OCI-LY3 (cell line): ENCODE results near the gene OARD1.

Experiments
- H2AFZ ChIP-seq: fragments of 200-600, 300-600 bp; shearing (Covaris generic); 2 replicates; pipeline ENCODE4 v1.6.0; 2014; ENCODE audit warnings: antibody characterized with exemption, low read depth, low read length
- H3K27ac ChIP-seq: fragments of 200-600, 300-600 bp; sonication (generic); 2 replicates; pipeline ENCODE4 v1.5.1; 2014; ENCODE audit warnings: mild to moderate bottlenecking, low read length, moderate library complexity, mixed read lengths
- H3K27me3 ChIP-seq: fragments of 200-600, 300-600 bp; sonication (generic); 2 replicates; pipeline ENCODE4 v1.6.1; 2014; ENCODE audit warnings: low read depth, low read length, mixed read lengths
- H3K36me3 ChIP-seq: fragments of 200-600, 300-600 bp; sonication (generic); replicated peaks from 2 replicates; pipeline ENCODE3; 2014; ENCODE audit warnings: low read depth, low read length, mixed read lengths
- H3K4me1 ChIP-seq: fragments of 300-600, 200-600 bp; sonication (generic); 2 replicates; pipeline ENCODE4 v1.6.1; 2014; ENCODE audit warnings: low read length, mixed read lengths
- H3K4me2 ChIP-seq: fragments of 200-600, 300-600 bp; sonication (generic); 2 replicates; pipeline ENCODE4 v1.6.1; 2014; ENCODE audit warnings: low read length, mixed read lengths
- H3K4me3 ChIP-seq: fragments of 300-600, 200-600 bp; sonication (generic); 2 replicates; pipeline ENCODE4 v1.5.1; 2014; ENCODE audit warnings: antibody characterized with exemption, mild to moderate bottlenecking, low read length, moderate library complexity
- H3K79me2 ChIP-seq: fragments of 300-600, 200-600 bp; shearing (Covaris generic); 2 replicates; pipeline ENCODE4 v1.6.1; 2014; ENCODE audit warnings: mild to moderate bottlenecking, low read length, mixed read lengths
- H3K9ac ChIP-seq: fragments of 300-600, 200-600 bp; shearing (Covaris generic); 2 replicates; pipeline ENCODE4 v1.6.0; 2014; ENCODE audit warnings: mild to moderate bottlenecking, low read length, moderate library complexity
- H3K9me3 ChIP-seq: fragments of 200-600, 300-600 bp; shearing (Covaris generic); 2 replicates; pipeline ENCODE4 v1.6.1; 2014; ENCODE audit warnings: low read length, mixed read lengths; ENCODE audit not compliant: insufficient read depth
- H4K20me1 ChIP-seq: fragments of 200-600, 300-600 bp; sonication (generic); 2 replicates; pipeline ENCODE4 v1.6.1; 2016; ENCODE audit warnings: low read length, mixed read lengths; ENCODE audit not compliant: insufficient read depth
- EZH2phosphoT487 ChIP-seq: fragments of 200-600 bp; shearing (Covaris generic); IDR thresholded peaks from 2 replicates; pipeline ENCODE4 v1.6.1; 2018; ENCODE audit warnings: antibody characterized with exemption, mixed run types, low read depth
- TF ChIP-seq, protein P1 (sequence below): fragments of 200-600, 300-600 bp; sonication (generic); IDR thresholded peaks from 2 replicates; pipeline ENCODE4 v1.5.1; 2014; ENCODE audit warnings: antibody characterized with exemption, low read length, low read depth

Gene OARD1

DNA sequence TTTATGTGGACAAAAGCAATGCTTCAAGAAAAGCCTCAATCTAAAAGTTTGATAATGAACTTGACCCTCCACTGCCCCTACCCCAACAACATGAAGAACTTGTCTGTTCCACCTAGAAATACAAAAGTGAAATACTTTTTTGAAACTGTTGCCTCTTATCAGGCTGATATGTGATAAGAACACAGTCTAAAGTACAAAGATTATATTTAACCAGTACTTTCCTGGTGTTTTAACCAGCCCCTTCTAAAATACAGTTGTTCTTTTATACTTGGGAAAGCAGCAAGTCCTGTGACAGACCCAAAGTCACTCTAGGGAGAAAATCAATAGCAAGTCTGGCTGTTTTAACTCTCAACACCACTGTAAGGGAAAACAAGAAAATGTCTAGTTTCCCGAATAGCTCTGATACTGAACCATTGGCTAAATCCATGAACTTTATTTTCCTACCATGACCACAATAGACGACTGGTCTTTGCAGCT, 6.6 kb downstream of the OARD1 start:
- Histone ChIP-seq H3K27me3 (no peaks in the 10 kb centered on the region), H3K9ac (no peak overlapping the region), H3K79me2 (peaks cover 2% of the 10 kb centered on the region), H3K9me3 (no peaks in the 10 kb centered on the region), H3K4me1 (peaks cover 2% of the 10 kb centered on the region), H3K4me3 (no peak overlapping the region), H3K36me3 (peaks cover 57% of the 10 kb centered on the region), H2AFZ (no peak overlapping the region), H3K27ac (no peak overlapping the region), H3K4me2 (no peak overlapping the region), H4K20me1 (no peaks in the 10 kb centered on the region)
- TF ChIP-seq EZH2phosphoT487: no peak
- TF ChIP-seq, protein P1, sequence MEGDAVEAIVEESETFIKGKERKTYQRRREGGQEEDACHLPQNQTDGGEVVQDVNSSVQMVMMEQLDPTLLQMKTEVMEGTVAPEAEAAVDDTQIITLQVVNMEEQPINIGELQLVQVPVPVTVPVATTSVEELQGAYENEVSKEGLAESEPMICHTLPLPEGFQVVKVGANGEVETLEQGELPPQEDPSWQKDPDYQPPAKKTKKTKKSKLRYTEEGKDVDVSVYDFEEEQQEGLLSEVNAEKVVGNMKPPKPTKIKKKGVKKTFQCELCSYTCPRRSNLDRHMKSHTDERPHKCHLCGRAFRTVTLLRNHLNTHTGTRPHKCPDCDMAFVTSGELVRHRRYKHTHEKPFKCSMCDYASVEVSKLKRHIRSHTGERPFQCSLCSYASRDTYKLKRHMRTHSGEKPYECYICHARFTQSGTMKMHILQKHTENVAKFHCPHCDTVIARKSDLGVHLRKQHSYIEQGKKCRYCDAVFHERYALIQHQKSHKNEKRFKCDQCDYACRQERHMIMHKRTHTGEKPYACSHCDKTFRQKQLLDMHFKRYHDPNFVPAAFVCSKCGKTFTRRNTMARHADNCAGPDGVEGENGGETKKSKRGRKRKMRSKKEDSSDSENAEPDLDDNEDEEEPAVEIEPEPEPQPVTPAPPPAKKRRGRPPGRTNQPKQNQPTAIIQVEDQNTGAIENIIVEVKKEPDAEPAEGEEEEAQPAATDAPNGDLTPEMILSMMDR: no peak

DNA sequence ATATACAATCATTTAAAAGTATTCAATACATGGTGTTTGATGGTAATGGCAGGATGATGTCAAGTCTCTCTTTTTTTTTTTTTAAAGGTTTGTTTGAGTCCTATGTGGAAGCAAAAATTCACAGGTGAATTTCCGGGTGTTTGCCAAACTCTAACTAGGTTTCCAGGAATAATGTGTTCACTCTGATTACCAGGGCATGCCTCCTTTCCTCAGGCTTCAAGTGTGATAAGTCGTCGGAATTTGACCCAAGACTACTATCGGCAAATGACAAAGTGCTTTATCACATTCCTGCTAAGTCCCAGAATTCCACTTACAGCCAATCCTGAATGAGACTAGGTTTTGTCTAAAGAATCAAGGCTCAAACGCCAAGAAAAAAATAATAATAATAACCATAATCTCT, 7.3 kb downstream of the OARD1 start:
- H3K36me3 ChIP-seq: peaks cover 51% of the 10 kb centered on the region
- H3K4me3 ChIP-seq: no peak overlapping the region

DNA sequence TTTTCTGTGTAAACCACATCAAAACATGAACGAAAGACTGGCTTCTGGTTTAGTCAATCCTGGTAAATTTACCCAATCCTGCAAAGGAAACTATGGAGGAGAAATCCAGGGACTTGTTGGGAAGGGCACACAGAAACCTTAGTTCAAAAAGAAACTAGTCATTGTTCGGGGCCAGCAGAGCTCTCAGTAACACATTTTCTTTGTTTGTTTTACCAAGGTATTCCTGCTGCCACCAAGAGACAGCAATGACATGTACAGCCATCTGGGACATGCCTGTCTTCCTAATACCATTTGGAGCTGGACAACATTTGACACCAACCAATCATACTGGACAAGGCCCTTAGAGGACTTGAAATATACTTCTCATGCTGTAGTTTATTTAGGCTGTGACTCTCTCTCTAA, 8.3 kb downstream of the OARD1 start:
- Histone ChIP-seq H3K4me2 (no peak overlapping the region), H4K20me1 (no peaks in the 10 kb centered on the region), H2AFZ (no peak overlapping the region), H3K4me1 (no peaks in the 10 kb centered on the region), H3K9me3 (no peaks in the 10 kb centered on the region), H3K27ac (no peak overlapping the region), H3K9ac (no peak overlapping the region), H3K79me2 (no peaks in the 10 kb centered on the region), H3K27me3 (no peaks in the 10 kb centered on the region), H3K4me3 (no peak overlapping the region), H3K36me3 (peaks cover 47% of the 10 kb centered on the region)
- TF ChIP-seq, protein P1: no peak
- no peak for TF ChIP-seq EZH2phosphoT487

More for the DNA sequence above, 7.3 kb downstream of the OARD1 start:
- Histone ChIP-seq H3K27ac (no peak overlapping the region), H3K9me3 (no peaks in the 10 kb centered on the region), H3K79me2 (no peaks in the 10 kb centered on the region), H3K4me1 (no peaks in the 10 kb centered on the region), H4K20me1 (no peaks in the 10 kb centered on the region), H3K4me2 (no peak overlapping the region), H3K27me3 (no peaks in the 10 kb centered on the region), H3K9ac (no peak overlapping the region), H2AFZ (no peak overlapping the region)
- TF ChIP-seq EZH2phosphoT487: no peak
- TF ChIP-seq, protein P1: no peak

DNA sequence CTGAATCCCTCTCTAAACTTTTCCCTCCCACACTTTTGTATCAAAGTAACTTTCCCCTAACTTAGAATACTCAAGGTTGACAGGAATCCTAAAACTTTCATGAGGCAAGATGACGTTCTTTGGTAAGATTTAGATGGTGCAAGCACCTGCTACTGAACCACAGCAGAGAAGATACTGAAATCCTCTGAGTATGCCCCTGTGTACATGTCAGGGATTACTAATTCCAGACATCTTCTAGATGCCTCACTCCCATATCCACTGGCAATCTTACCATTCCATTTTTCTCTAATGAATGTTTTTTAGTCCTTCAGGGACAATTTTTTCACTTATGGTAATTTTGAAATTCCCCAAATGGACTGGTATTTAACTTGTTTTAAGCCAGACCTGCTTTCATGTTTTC, 10.1 kb downstream of the OARD1 start:
- Histone ChIP-seq H3K4me3 (no peak overlapping the region), H2AFZ (no peak overlapping the region), H3K4me1 (no peaks in the 10 kb centered on the region), H3K4me2 (no peak overlapping the region), H3K9ac (no peak overlapping the region), H3K9me3 (no peaks in the 10 kb centered on the region), H4K20me1 (no peaks in the 10 kb centered on the region), H3K27me3 (no peaks in the 10 kb centered on the region), H3K27ac (no peak overlapping the region), H3K36me3 (peaks cover 35% of the 10 kb centered on the region), H3K79me2 (no peaks in the 10 kb centered on the region)
- TF ChIP-seq, protein P1: no peak
- no peak for TF ChIP-seq EZH2phosphoT487
